ENCODE results near the gene TBC1D7. TPM values are rescaled to one million over a fixed set of nuclear protein-coding genes. Genes with fewer than 3 reads are reported as not detected.

Gene TBC1D7
- total and polyA plus RNA-seq, 10 of the 15 experiments (the other 5 are each of a cell fraction or from before 2014, with no cell fraction given): 20.1 to 65.9 (median 31.3) TPM

DNA sequence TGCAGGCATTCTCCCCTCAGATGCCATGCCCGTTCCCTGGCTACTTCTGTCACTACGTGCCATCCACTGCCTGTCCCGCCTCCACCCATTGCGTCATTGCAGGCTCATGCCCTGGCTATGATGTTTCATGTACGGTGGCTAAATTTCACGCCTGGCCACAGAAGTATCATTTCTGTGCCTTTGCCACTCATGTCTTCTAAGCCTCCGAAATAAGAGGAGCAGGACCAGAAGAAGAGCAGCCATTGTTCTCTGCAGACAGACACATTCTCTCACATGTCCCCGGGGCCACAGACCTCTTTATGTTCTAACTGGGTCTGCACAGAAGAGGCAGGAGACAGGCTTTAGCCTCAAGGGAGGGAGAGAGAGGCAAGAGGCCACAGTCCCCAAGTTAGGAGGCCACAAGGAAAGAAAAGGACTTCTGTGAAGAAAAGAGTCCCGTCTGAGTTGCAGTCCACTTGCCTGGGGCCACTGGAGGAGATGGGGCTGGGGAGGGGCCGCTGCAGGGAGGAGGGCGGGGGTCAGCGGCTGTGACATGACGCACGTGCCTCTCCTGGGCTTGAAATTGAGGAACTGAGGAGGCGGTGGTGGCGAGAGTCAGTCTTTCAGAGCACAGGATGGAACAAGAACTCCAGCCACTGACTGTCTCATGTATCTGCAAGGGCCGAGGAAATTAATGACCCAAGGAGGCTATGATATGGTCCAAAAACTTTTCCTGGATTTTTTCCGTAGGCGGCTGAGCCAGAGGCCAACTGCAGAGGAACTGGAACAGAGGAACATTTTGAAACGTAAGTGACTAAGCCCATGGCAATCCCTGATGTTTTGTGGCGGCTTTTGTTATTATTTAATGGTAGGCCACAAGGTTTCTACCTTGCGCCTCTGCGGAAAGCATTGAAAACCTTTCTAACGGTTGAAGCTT lies 55.9 kb downstream of the TBC1D7 start (continued):
- TF ChIP-seq, protein P1, sequence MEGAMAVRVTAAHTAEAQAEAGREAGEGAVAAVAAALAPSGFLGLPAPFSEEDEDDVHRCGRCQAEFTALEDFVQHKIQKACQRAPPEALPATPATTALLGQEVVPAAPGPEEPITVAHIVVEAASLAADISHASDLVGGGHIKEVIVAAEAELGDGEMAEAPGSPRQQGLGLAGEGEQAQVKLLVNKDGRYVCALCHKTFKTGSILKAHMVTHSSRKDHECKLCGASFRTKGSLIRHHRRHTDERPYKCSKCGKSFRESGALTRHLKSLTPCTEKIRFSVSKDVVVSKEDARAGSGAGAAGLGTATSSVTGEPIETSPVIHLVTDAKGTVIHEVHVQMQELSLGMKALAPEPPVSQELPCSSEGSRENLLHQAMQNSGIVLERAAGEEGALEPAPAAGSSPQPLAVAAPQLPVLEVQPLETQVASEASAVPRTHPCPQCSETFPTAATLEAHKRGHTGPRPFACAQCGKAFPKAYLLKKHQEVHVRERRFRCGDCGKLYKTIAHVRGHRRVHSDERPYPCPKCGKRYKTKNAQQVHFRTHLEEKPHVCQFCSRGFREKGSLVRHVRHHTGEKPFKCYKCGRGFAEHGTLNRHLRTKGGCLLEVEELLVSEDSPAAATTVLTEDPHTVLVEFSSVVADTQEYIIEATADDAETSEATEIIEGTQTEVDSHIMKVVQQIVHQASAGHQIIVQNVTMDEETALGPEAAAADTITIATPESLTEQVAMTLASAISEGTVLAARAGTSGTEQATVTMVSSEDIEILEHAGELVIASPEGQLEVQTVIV (IDR thresholded peaks at IDR 0.05; ENCODE audit: borderline replicate concordance, partially characterized antibody): no peak
- TF ChIP-seq CBX5 (IDR thresholded peaks at IDR 0.05; ENCODE audit: low read depth): no peak
- TF ChIP-seq YBX1 (IDR thresholded peaks at IDR 0.05): no peak
- TF ChIP-seq DPF2 (IDR thresholded peaks at IDR 0.05): peak; percentile 38; the same call in 1 of the 2 replicates
- TF ChIP-seq CREM (IDR thresholded peaks at IDR 0.05; ENCODE audit: low read depth): peak; percentile 61
- TF ChIP-seq EED (IDR thresholded peaks at IDR 0.05; ENCODE audit: low read depth): peak; percentile 67; the same call in 1 of the 2 replicates
- TF ChIP-seq SUZ12 (IDR thresholded peaks at IDR 0.05; ENCODE audit: unreplicated experiment): no peak
- TF ChIP-seq, protein P2, sequence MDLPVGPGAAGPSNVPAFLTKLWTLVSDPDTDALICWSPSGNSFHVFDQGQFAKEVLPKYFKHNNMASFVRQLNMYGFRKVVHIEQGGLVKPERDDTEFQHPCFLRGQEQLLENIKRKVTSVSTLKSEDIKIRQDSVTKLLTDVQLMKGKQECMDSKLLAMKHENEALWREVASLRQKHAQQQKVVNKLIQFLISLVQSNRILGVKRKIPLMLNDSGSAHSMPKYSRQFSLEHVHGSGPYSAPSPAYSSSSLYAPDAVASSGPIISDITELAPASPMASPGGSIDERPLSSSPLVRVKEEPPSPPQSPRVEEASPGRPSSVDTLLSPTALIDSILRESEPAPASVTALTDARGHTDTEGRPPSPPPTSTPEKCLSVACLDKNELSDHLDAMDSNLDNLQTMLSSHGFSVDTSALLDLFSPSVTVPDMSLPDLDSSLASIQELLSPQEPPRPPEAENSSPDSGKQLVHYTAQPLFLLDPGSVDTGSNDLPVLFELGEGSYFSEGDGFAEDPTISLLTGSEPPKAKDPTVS (IDR thresholded peaks at IDR 0.05; ENCODE audit: low read depth, low read length): no peak
- TF ChIP-seq SMARCA5 (IDR thresholded peaks at IDR 0.05): no peak
- 0 out of 2 replicates have a peak, but pooled peaks have one; percentile 33 for TF ChIP-seq POLR2AphosphoS2 (IDR thresholded peaks at IDR 0.05; ENCODE audit: low read depth, low read length)
- no peak for TF ChIP-seq NR2C1 (IDR thresholded peaks at IDR 0.05)
- TF ChIP-seq RCOR1 (conservative IDR thresholded peaks at IDR 0.05; ENCODE audit: low read depth, low read length): no peak
- 0 out of 2 replicates have a peak, but pooled peaks have one; percentile 7 for TF ChIP-seq TCF12 (IDR thresholded peaks at IDR 0.05; ENCODE audit: low read depth, low read length)
- peak; percentile 87; the same call in 2 of the 3 replicates for TF ChIP-seq POU2F2 (IDR thresholded peaks at IDR 0.05; ENCODE audit: borderline replicate concordance, low read depth, low read length)
- TF ChIP-seq FOXK2 (IDR thresholded peaks at IDR 0.05): no peak
- no peak for TF ChIP-seq FOS (IDR thresholded peaks at IDR 0.05; ENCODE audit: borderline replicate concordance, extremely low read depth, insufficient read length)
- 0 out of 2 replicates have a peak, but pooled peaks have one; percentile 18 for TF ChIP-seq ZBED1 (IDR thresholded peaks at IDR 0.05; ENCODE audit: borderline replicate concordance)
- TF ChIP-seq ZNF274 (IDR thresholded peaks at IDR 0.05; ENCODE audit: insufficient read depth, insufficient read length): no peak
- TF ChIP-seq EP300 (IDR thresholded peaks at IDR 0.05; ENCODE audit: borderline replicate concordance in 1 of 2, control insufficient read depth in 1 of 2, low read depth in 2 of 2, low read length in 2 of 2): peak; percentile 53 to 72; a peak in 1 of 4 replicates
- no peak for TF ChIP-seq HDAC6 (IDR thresholded peaks at IDR 0.05; ENCODE audit: unreplicated experiment)
- TF ChIP-seq, protein P3, sequence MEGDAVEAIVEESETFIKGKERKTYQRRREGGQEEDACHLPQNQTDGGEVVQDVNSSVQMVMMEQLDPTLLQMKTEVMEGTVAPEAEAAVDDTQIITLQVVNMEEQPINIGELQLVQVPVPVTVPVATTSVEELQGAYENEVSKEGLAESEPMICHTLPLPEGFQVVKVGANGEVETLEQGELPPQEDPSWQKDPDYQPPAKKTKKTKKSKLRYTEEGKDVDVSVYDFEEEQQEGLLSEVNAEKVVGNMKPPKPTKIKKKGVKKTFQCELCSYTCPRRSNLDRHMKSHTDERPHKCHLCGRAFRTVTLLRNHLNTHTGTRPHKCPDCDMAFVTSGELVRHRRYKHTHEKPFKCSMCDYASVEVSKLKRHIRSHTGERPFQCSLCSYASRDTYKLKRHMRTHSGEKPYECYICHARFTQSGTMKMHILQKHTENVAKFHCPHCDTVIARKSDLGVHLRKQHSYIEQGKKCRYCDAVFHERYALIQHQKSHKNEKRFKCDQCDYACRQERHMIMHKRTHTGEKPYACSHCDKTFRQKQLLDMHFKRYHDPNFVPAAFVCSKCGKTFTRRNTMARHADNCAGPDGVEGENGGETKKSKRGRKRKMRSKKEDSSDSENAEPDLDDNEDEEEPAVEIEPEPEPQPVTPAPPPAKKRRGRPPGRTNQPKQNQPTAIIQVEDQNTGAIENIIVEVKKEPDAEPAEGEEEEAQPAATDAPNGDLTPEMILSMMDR (IDR thresholded peaks at IDR 0.05 in 2 of 3, conservative IDR thresholded peaks at IDR 0.05 in 1 of 3; ENCODE audit: control insufficient read depth in 2 of 3, extremely low read depth in 1 of 3, insufficient read depth in 1 of 3, low read depth in 3 of 3, low read length in 3 of 3): peak in 2 of 3 experiments; percentile 20 to 37; a peak in 3 of 6 replicates
- TF ChIP-seq NFYB (IDR thresholded peaks at IDR 0.05; ENCODE audit: insufficient read depth, low read depth, low read length): no peak

Measured in GM12878 (cell line).